B cell (primary cell): ENCODE results near the gene SIPA1L3. TPM values are rescaled to one million over a fixed set of nuclear protein-coding genes. Genes with fewer than 3 reads are reported as not detected.

ENCODE experiments used
- ATAC-seq: fragments of 200-7000 bp; cut with Tn5 transposase; one replicate; pipeline ENCODE4 v1.10.0; 2021; ENCODE audit warnings: low read depth, mild to moderate bottlenecking, moderate number of reproducible peaks, moderate library complexity
- CTCF ChIA-PET: fragments of 350-600 bp; sonication (Branson Sonifier 250); formaldehyde crosslinking; loops from one replicate; lab custom pipeline; 2021; ENCODE audit warnings: antibody characterized with exemption, inconsistent platforms; lab: Charles Lee
- POLR2A ChIA-PET: fragments of 350-600 bp; sonication (Branson Sonifier 250); formaldehyde crosslinking; loops from one replicate; lab custom pipeline; 2021; ENCODE audit warnings: antibody characterized with exemption; lab: Charles Lee
- DNase-seq: peaks from one replicate; pipeline ENCODE4 v3.0.0; 2013
- H2AFZ ChIP-seq: 2 replicates; pipeline ENCODE4 v1.6.1; 2012; ENCODE audit warnings: mild to moderate bottlenecking, low read depth, low read length; ENCODE audit not compliant: insufficient read depth, poor library complexity, severe bottlenecking
- H3K27ac ChIP-seq, 2 donors: 1 replicate in 1 of 2; 2 replicates in 1 of 2; pipeline ENCODE4 v1.5.1; 2012 to 2013; ENCODE audit warnings: low read length in 2 of 2, mild to moderate bottlenecking in 2 of 2, moderate library complexity in 1 of 2
- H3K27me3 ChIP-seq, 4 experiments: fragments of 200-600 bp in 1 of 4; sonication (generic) in 1 of 4; replicated peaks in 1 of 4; 1 replicate in 2 of 4; 2 replicates in 2 of 4; pipeline versions ENCODE4 v1.6.1 to v1.7.0; 2013 to 2016; ENCODE audit warnings: low read length in 3 of 4, mild to moderate bottlenecking in 2 of 4, mixed read lengths in 1 of 4, moderate library complexity in 1 of 4; ENCODE audit not compliant: insufficient read depth in 4 of 4, control insufficient read depth in 3 of 4; ENCODE audit errors: control extremely low read depth in 1 of 4
- H3K36me3 ChIP-seq, 2 experiments: replicated peaks in 1 of 2; 1 replicate in 1 of 2; 2 replicates in 1 of 2; pipeline versions ENCODE4 v1.6.1 to v1.7.1; 2013; ENCODE audit warnings: low read length in 1 of 2; ENCODE audit not compliant: insufficient read depth in 2 of 2, control insufficient read depth in 1 of 2; ENCODE audit errors: control extremely low read depth in 1 of 2, extremely low read depth in 1 of 2
- H3K4me1 ChIP-seq, 2 donors: fragments of 200-600 bp in 1 of 2; sonication (generic) in 1 of 2; 1 replicate in 1 of 2; 2 replicates in 1 of 2; pipeline versions ENCODE4 v1.5.1 to v1.6.1; 2013 to 2017; ENCODE audit warnings: low read length in 2 of 2; ENCODE audit not compliant: control insufficient read depth in 2 of 2, insufficient read depth in 2 of 2
- H3K4me2 ChIP-seq: replicated peaks from 2 replicates; pipeline ENCODE3; 2012; ENCODE audit warnings: mild to moderate bottlenecking, low read depth, low read length; ENCODE audit not compliant: poor library complexity, severe bottlenecking
- H3K4me3 ChIP-seq, 5 experiments: fragments of 200-600 bp in 1 of 5; sonication (generic) in 1 of 5; 1 replicate in 3 of 5; 2 replicates in 2 of 5; pipeline versions ENCODE4 v1.5.1 to v1.7.0; 2011 to 2016; ENCODE audit warnings: low read length in 4 of 5, mild to moderate bottlenecking in 4 of 5, low read depth in 2 of 5, control low read depth in 1 of 5, moderate library complexity in 1 of 5; ENCODE audit not compliant: insufficient read depth in 1 of 5; ENCODE audit errors: control extremely low read depth in 1 of 5, extremely low read depth in 1 of 5
- H3K79me2 ChIP-seq: fragments of 200-600 bp; sonication (generic); one replicate; pipeline ENCODE4 v1.6.0; 2016; ENCODE audit warnings: low read length; ENCODE audit not compliant: control insufficient read depth, insufficient read depth
- H3K9ac ChIP-seq: fragments of 200-600 bp; sonication (generic); 2 replicates; pipeline ENCODE4 v1.6.1; 2017; ENCODE audit warnings: mild to moderate bottlenecking, low read length, moderate library complexity
- H3K9me3 ChIP-seq, 3 donors: one replicate each; pipeline versions ENCODE4 v1.6.1 to v1.7.1; 2013; ENCODE audit warnings: low read length in 2 of 3; ENCODE audit not compliant: control insufficient read depth in 2 of 3, insufficient read depth in 1 of 3; ENCODE audit errors: control extremely low read depth in 1 of 3
- H4K20me1 ChIP-seq: 2 replicates; pipeline ENCODE4 v1.6.0; 2012; ENCODE audit warnings: mild to moderate bottlenecking, low read length; ENCODE audit not compliant: insufficient read depth, control insufficient read depth, poor library complexity, severe bottlenecking
- H3K27ac Mint-ChIP-seq: one replicate; pipeline ENCODE4 v1.8.0; 2021; ENCODE audit warnings: mixed read lengths
- H3K27me3 Mint-ChIP-seq: one replicate; pipeline ENCODE4 v1.8.0; 2021; ENCODE audit warnings: mixed read lengths
- H3K4me1 Mint-ChIP-seq: one replicate; pipeline ENCODE4 v1.8.0; 2021; ENCODE audit warnings: mixed read lengths
- H3K4me3 Mint-ChIP-seq: one replicate; pipeline ENCODE4 v1.8.0; 2021; ENCODE audit warnings: mixed read lengths
- H3K9me3 Mint-ChIP-seq: one replicate; pipeline ENCODE4 v1.8.0; 2022; ENCODE audit warnings: mixed read lengths; ENCODE audit not compliant: insufficient read depth
- CTCF ChIP-seq: fragments of 200-600 bp; IDR thresholded peaks from one replicate; pipeline ENCODE4 v1.8.0; 2022; ENCODE audit warnings: antibody characterized with exemption, mild to moderate bottlenecking
- EZH2 ChIP-seq: IDR thresholded peaks from 2 replicates; pipeline ENCODE4 v1.6.1; 2012; ENCODE audit warnings: borderline replicate concordance, low read depth, mild to moderate bottlenecking, moderate library complexity, low read length; ENCODE audit not compliant: insufficient read depth, poor library complexity, severe bottlenecking
- WGBS: methylation state at CpG from one replicate; pipeline ENCODE4 v1.1.5; 2013; ENCODE audit warnings: missing lambda C conversion rate; ENCODE audit not compliant: insufficient coverage; 5-methylcytosine and 5-hydroxymethylcytosine counted together
- intact Hi-C: fragments of 100-400 bp; cut with micrococcal nuclease; formaldehyde crosslinking; loops from one replicate; pipeline ENCODE4 v1.10.0; 2022
- polyA plus RNA-seq: library from polyadenylated mRNA; depleted of rRNA; stranded (reverse); fragments of >200 nt; gene quantifications from 2 replicates; pipeline ENCODE4 v1.2.3, GENCODE V29; 2012
- total RNA-seq, 2 donors: library from RNA; stranded (reverse); fragments of 120-200 nt in 1 of 2; gene quantifications; 1 replicate in 1 of 2; 2 replicates in 1 of 2; pipeline versions ENCODE4 v1.2.3 to v1.2.4, GENCODE V29; 2013 to 2022

SIPA1L3 gene
- total and polyA plus RNA-seq, 2 donors (not counting 1 experiment from before 2014, with no cell fraction given), result 48.3 to 295 TPM

- H3K36me3 ChIP-seq, result peaks cover 0 to 57% of the 10 kb centered on the region in 2 experiments
- intact Hi-C loops, result no loop called here
- DNase-seq (no peak), ATAC-seq (no peak)
- H3K27me3 ChIP-seq, result peaks cover 0 to 18% (median 3%) of the 10 kb centered on the region in 4 experiments
- no peak overlapping the region for H3K4me2 ChIP-seq
- no peak overlapping the region for H3K4me3 ChIP-seq
- H3K4me3 Mint-ChIP-seq, result no peak overlapping the region
- no peak overlapping the region for H3K9ac ChIP-seq
- no peak overlapping the region for H2AFZ ChIP-seq
- no peak for TF ChIP-seq EZH2
- TF ChIP-seq CTCF, result no peak
- H3K9me3 ChIP-seq, result peaks cover 0 to 5% (median 0%) of the 10 kb centered on the region in 3 donors
- H3K4me1 Mint-ChIP-seq, result peaks cover 5% of the 10 kb centered on the region
- H3K27ac ChIP-seq, result no peak overlapping the region
- no peaks in the 10 kb centered on the region for H3K9me3 Mint-ChIP-seq
- CTCF ChIA-PET, result no interaction called here
- POLR2A ChIA-PET, result no interaction called here
- no peak overlapping the region for H3K27ac Mint-ChIP-seq
- H3K4me1 ChIP-seq, result peaks cover 4 to 6% of the 10 kb centered on the region in 2 donors
- H4K20me1 ChIP-seq, result peaks cover 55% of the 10 kb centered on the region
- WGBS, result 100% methylated on average over 4 of the region's 8 CpGs
- peaks cover 4% of the 10 kb centered on the region for H3K27me3 Mint-ChIP-seq
- no peaks in the 10 kb centered on the region for H3K79me2 ChIP-seq
These were observed 297.7 kb downstream of the SIPA1L3 start for GRCh38 chr19:38204728-38205127.

GRCh38 chr19:38206006-38206745, 299.2 kb downstream of the SIPA1L3 start:
- H3K27me3 ChIP-seq, result peaks cover 0 to 32% (median 11%) of the 10 kb centered on the region in 4 experiments
- TF ChIP-seq CTCF (no peak), EZH2 (no peak)
- DNase-seq (no peak), ATAC-seq (no peak)
- 95% methylated on average over 34 of the region's 36 CpGs for WGBS
- no peak overlapping the region for H2AFZ ChIP-seq
- no peak overlapping the region for H3K4me3 ChIP-seq
- H3K9me3 Mint-ChIP-seq, result no peaks in the 10 kb centered on the region
- CTCF ChIA-PET, result no interaction called here
- POLR2A ChIA-PET, result no interaction called here
- peaks cover 0 to 6% (median 0%) of the 10 kb centered on the region in 3 donors for H3K9me3 ChIP-seq
- H3K9ac ChIP-seq, result no peak overlapping the region
- no peak overlapping the region for H3K4me3 Mint-ChIP-seq
- H3K4me1 Mint-ChIP-seq, result peaks cover 17% of the 10 kb centered on the region
- H3K4me2 ChIP-seq, result no peak overlapping the region
- intact Hi-C loops, result no loop called here
- H3K36me3 ChIP-seq, result peaks cover 0 to 53% of the 10 kb centered on the region in 2 experiments
- peaks cover 70% of the 10 kb centered on the region for H4K20me1 ChIP-seq
- no peak overlapping the region for H3K27ac ChIP-seq
- no peak overlapping the region for H3K27ac Mint-ChIP-seq
- H3K79me2 ChIP-seq, result no peaks in the 10 kb centered on the region
- H3K4me1 ChIP-seq, result peaks cover 18 to 19% of the 10 kb centered on the region in 2 donors
- H3K27me3 Mint-ChIP-seq, result peaks cover 15% of the 10 kb centered on the region
